Hematopoietic multipotent progenitor cell treated with erythropoietin and hydrocortisone succinate and interleukin-3 and kit ligand, for 15 days (in vitro differentiated cells): Measurements from ENCODE around the gene CCDC149.

Experiments
- DNase-seq: peaks from one replicate; pipeline ENCODE4 v3.0.0-alpha.2; 2015; ENCODE audit warnings: low spot score

The CCDC149 gene

GRCh38 chr4:24843096-24843495, 69.7 kb downstream of the CCDC149 start:
- no peak for DNase-seq

- DNase-seq: no peak
Measured at GRCh38 chr4:24842356-24842755, 70.5 kb downstream of the CCDC149 start.

GRCh38 chr4:24840826-24841543, 71.9 kb downstream of the CCDC149 start:
- DNase-seq: no peak

GRCh38 chr4:24840362-24840761, 72.5 kb downstream of the CCDC149 start:
- DNase-seq: no peak

GRCh38 chr4:24837781-24838180, 75.1 kb downstream of the CCDC149 start:
- no peak for DNase-seq

- DNase-seq: no peak
Measured at GRCh38 chr4:24837336-24837735, 75.5 kb downstream of the CCDC149 start.

- DNase-seq: no peak
Measured at GRCh38 chr4:24836661-24837242, 76.1 kb downstream of the CCDC149 start.

GRCh38 chr4:24835696-24836095, 77.1 kb downstream of the CCDC149 start:
- DNase-seq: no peak

GRCh38 chr4:24831637-24832036, 81.2 kb downstream of the CCDC149 start:
- DNase-seq: no peak

- no peak for DNase-seq
Measured at GRCh38 chr4:24824720-24825119, 88.1 kb downstream of the CCDC149 start.

GRCh38 chr4:24820541-24820940, 92.3 kb downstream of the CCDC149 start:
- DNase-seq: no peak

- DNase-seq: no peak
Measured at GRCh38 chr4:24816797-24817196, 96.0 kb downstream of the CCDC149 start.

- no peak for DNase-seq
Measured at GRCh38 chr4:24813732-24814131, 99.1 kb downstream of the CCDC149 start.

- no peak for DNase-seq
Measured at GRCh38 chr4:24810871-24811631, 101.8 kb downstream of the CCDC149 start.

- DNase-seq: no peak
Measured at GRCh38 chr4:24809815-24810405, 102.9 kb downstream of the CCDC149 start.

- no peak for DNase-seq
Measured at GRCh38 chr4:24809376-24809775, 103.5 kb downstream of the CCDC149 start.

- no peak for DNase-seq
Measured at GRCh38 chr4:24808955-24809354, 103.9 kb downstream of the CCDC149 start.

GRCh38 chr4:24808261-24808660, 104.6 kb downstream of the CCDC149 start:
- no peak for DNase-seq

- no peak for DNase-seq
Measured at GRCh38 chr4:24807611-24808010, 105.2 kb downstream of the CCDC149 start.

GRCh38 chr4:24806206-24806990, 106.4 kb downstream of the CCDC149 start:
- DNase-seq: no peak

GRCh38 chr4:24805566-24805965, 107.3 kb downstream of the CCDC149 start:
- no peak for DNase-seq

- DNase-seq: no peak
Measured at GRCh38 chr4:24805067-24805466, 107.8 kb downstream of the CCDC149 start.
